PFSK-1 (cell line): ENCODE measurements around the gene NRP1.

Experiments used
- SIN3A ChIP-seq: IDR thresholded peaks from 2 replicates; pipeline ENCODE4 v1.6.1; 2012; ENCODE audit warnings: mild to moderate bottlenecking, low read length, moderate library complexity, borderline replicate concordance; ENCODE audit not compliant: insufficient read depth
- TF ChIP-seq, protein P1 (sequence below), 2 experiments: IDR thresholded peaks; 2 replicates each; pipeline versions ENCODE4 v1.6.1 to v1.8.0; 2011 to 2012; ENCODE audit warnings: low read depth in 2 of 2, low read length in 2 of 2, control low read depth in 1 of 2, inconsistent platforms in 1 of 2, mild to moderate bottlenecking in 1 of 2, moderate library complexity in 1 of 2; ENCODE audit not compliant: insufficient read depth in 1 of 2

DNA sequence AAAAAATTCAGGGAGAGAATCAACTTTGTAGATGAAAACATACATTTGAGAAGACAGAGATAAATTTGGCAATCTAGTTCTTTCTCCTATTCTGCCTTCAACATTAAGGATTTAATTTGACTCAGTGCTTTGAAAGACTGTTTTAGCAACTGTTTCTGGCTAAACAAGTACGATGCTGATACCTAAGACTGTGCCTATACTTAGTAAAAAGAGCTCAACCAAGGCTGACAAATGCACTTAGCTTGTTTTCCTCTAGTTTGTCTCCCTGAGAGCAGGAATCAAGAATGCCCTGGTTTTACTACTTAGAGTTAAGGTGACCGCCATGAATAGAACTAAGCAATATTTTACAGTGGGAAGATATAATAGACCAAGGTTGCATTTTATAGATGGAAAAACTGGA, 49.5 kb downstream of the NRP1 start:
- TF ChIP-seq SIN3A: no peak
- TF ChIP-seq, protein P1, sequence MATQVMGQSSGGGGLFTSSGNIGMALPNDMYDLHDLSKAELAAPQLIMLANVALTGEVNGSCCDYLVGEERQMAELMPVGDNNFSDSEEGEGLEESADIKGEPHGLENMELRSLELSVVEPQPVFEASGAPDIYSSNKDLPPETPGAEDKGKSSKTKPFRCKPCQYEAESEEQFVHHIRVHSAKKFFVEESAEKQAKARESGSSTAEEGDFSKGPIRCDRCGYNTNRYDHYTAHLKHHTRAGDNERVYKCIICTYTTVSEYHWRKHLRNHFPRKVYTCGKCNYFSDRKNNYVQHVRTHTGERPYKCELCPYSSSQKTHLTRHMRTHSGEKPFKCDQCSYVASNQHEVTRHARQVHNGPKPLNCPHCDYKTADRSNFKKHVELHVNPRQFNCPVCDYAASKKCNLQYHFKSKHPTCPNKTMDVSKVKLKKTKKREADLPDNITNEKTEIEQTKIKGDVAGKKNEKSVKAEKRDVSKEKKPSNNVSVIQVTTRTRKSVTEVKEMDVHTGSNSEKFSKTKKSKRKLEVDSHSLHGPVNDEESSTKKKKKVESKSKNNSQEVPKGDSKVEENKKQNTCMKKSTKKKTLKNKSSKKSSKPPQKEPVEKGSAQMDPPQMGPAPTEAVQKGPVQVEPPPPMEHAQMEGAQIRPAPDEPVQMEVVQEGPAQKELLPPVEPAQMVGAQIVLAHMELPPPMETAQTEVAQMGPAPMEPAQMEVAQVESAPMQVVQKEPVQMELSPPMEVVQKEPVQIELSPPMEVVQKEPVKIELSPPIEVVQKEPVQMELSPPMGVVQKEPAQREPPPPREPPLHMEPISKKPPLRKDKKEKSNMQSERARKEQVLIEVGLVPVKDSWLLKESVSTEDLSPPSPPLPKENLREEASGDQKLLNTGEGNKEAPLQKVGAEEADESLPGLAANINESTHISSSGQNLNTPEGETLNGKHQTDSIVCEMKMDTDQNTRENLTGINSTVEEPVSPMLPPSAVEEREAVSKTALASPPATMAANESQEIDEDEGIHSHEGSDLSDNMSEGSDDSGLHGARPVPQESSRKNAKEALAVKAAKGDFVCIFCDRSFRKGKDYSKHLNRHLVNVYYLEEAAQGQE (IDR thresholded peaks at IDR 0.05; ENCODE audit: insufficient read depth in 1 of 2, low read depth in 2 of 2, low read length in 2 of 2): no peak
